Activated CD4-positive, alpha-beta T cell treated with anti-CD3 and anti-CD28 coated beads, Interleukin-2, amount 50 U/mL, for 48 hours (primary cell): ENCODE results near the gene GSX2.

Experiments
- DNase-seq, 2 experiments: peaks; one replicate each; pipeline ENCODE4 v3.0.0-alpha.2; 2020

Gene GSX2

GRCh38 chr4:54082168-54082567 lies 17.8 kb upstream of the GSX2 start:
- no peak for DNase-seq

GRCh38 chr4:54085284-54085683 lies 14.7 kb upstream of the GSX2 start:
- DNase-seq = no peak

GRCh38 chr4:54089875-54090274 lies 10.1 kb upstream of the GSX2 start:
- no peak for DNase-seq

- DNase-seq = no peak
Measured at GRCh38 chr4:54090404-54090803, 9.6 kb upstream of the GSX2 start.

GRCh38 chr4:54090804-54091623 lies 8.9 kb upstream of the GSX2 start:
- no peak for DNase-seq

- DNase-seq = peak; percentile 72 to 78
Measured at GRCh38 chr4:54091637-54092404, 8.1 kb upstream of the GSX2 start.

- DNase-seq = no peak
Measured at GRCh38 chr4:54092405-54093323, 7.3 kb upstream of the GSX2 start.

GRCh38 chr4:54093324-54094240 lies 6.4 kb upstream of the GSX2 start:
- peak in 1 of 2 experiments; percentile 45 for DNase-seq

GRCh38 chr4:54094451-54094850 lies 5.5 kb upstream of the GSX2 start:
- DNase-seq = no peak

- no peak for DNase-seq
Measured at GRCh38 chr4:54095110-54095825, 4.7 kb upstream of the GSX2 start.

GRCh38 chr4:54096295-54096962 lies 3.5 kb upstream of the GSX2 start:
- no peak for DNase-seq

GRCh38 chr4:54097152-54097551 lies 2.8 kb upstream of the GSX2 start:
- DNase-seq = no peak

GRCh38 chr4:54098375-54098774 lies 1.6 kb upstream of the GSX2 start:
- DNase-seq = no peak

- no peak for DNase-seq
Measured at GRCh38 chr4:54099287-54099747, 646 bp upstream of the GSX2 start.

- peak in 1 of 2 experiments; percentile 34 for DNase-seq
Measured at GRCh38 chr4:54100595-54101189, 729 bp downstream of the GSX2 start.

- no peak for DNase-seq
Measured at GRCh38 chr4:54101190-54102041, 1.5 kb downstream of the GSX2 start.

GRCh38 chr4:54102531-54103106 lies 2.7 kb downstream of the GSX2 start:
- no peak for DNase-seq

GRCh38 chr4:54103190-54103574 lies 3.2 kb downstream of the GSX2 start:
- no peak for DNase-seq

GRCh38 chr4:54104907-54105306 lies 4.9 kb downstream of the GSX2 start:
- no peak for DNase-seq
